ENCODE results near the gene ATP5MC2. TPM values are rescaled to one million over a fixed set of nuclear protein-coding genes. Genes with fewer than 3 reads are reported as not detected.

ATP5MC2 gene
- total RNA-seq, 1 donor from 2014 or later = 596 TPM

DNA sequence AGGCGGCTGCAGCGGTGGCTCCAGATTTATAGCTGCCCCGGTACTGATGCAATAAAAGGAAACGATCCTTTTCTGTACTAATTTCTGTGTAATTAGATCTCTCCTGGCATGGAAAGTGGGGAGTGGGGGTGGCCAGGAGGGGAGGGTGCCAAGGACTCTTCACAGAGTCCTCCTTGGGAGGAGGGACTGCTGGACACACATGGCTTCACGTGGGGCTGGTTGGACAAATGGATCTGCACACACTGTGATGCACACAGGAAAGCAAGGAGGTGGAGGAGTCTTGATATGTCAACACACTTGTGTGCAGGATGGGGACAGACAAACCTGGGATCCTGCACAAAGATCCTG, 23.8 kb upstream of the ATP5MC2 start:
- Mint-ChIP-seq H3K27me3 (ENCODE audit: low read depth) (peaks cover 98% of the 10 kb centered on the region), H3K27ac (ENCODE audit: unreplicated experiment) (no peak overlapping the region), H3K4me1 (peaks cover 18% of the 10 kb centered on the region), H3K4me3 (no peak overlapping the region), H3K9me3 (peaks cover 2% of the 10 kb centered on the region), H3K36me3 (ENCODE audit: low read depth) (no peaks in the 10 kb centered on the region)
- no peak for TF ChIP-seq CTCF (conservative IDR thresholded peaks at IDR 0.05)
- no peak for DNase-seq (ENCODE audit: low read depth, low spot score)

DNA sequence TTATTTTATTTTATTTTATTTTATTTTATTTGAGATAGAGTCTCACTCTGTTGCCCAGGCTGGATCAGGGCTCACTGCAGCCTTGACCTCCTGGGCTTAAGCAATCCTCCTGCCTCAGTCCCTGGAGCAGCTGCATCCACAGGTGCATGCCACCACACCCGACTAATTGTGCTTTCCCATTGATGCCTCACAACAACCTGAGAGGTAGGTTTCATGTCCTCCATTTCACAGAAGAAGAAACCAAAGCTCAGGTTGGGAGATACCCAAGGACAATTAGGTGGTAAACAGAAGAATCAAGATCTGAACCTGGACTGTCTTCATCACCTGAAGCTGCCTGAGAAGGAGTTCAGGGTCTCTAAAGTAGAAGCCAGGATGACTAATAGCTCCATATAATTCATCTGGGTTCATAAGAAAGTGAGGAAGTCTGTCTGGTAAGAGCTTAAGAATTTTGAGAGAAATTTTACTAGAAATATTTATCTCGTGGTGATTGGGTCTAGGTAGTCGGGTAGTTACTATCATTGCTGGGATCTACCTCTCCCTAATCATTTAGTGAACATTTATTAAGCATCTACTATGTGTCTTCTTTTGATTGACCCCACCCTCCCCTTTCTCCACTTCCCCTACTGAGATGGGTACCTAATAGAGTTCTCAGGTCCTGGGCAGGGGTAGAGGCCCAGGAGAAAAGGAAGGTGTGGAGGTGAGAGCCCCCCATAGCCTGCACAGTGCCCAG, 23.2 kb upstream of the ATP5MC2 start:
- no peak for TF ChIP-seq CTCF (conservative IDR thresholded peaks at IDR 0.05)

DNA sequence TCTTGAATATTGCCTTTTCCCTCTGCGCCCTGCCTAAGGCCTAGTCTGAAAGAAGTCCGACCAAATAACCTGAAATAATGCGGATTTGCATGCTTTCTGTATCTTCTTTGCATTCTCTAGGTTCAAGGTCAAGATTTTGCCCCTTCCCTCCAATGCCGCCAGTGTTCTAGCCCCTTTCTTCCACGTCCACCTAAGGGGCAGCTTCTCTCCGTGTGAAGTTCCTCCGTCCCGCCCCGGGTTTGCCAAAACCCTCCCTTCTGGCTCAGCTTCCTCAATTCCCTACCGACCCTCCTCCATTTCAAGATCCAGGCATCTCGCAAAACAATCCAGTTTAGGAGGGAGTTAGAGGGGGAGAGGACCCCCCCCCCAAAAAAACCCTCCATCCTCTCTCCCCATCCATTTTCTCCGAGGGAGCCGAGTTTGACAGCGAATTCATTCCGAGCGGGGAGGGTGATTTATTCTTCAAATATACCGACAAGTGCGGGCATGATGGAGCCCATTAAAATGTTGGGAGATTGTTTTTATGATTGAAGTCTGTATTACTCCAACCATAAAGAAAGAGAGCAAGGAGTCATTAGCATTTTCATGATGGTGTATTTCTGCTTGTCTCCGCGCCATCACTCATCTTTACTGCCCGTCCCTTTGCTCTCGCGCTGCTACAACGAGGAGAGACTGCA, 20.9 kb upstream of the ATP5MC2 start:
- peaks cover 89% of the 10 kb centered on the region for H3K27me3 Mint-ChIP-seq (ENCODE audit: low read depth)

More for the DNA sequence above, 23.2 kb upstream of the ATP5MC2 start:
- DNase-seq (ENCODE audit: low read depth, low spot score) = no peak
- H3K36me3 Mint-ChIP-seq (ENCODE audit: low read depth) = no peaks in the 10 kb centered on the region
- H3K4me3 Mint-ChIP-seq = no peak overlapping the region
- peaks cover 98% of the 10 kb centered on the region for H3K27me3 Mint-ChIP-seq (ENCODE audit: low read depth)
- H3K27ac Mint-ChIP-seq (ENCODE audit: unreplicated experiment) = no peak overlapping the region
- peaks cover 23% of the 10 kb centered on the region for H3K4me1 Mint-ChIP-seq
- peaks cover 2% of the 10 kb centered on the region for H3K9me3 Mint-ChIP-seq

DNA sequence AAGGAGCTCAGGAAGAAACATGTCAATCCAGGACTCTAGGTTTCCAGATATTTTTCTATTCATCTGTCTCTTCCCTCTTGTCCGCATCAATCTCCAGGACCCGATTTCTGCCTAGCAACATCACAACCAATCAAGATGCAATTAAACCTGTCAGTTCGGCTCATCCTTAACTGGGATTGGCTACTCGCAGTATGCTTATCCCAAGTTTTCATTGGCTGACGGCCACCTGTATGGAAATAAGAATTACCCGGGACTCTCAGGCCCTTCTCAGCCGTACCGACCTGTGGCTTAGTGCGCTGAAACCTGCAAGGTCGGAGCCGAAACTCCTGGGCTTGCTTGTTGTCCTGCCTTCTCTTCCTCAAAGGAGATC, 20.4 kb upstream of the ATP5MC2 start:
- no peak overlapping the region for H3K27ac Mint-ChIP-seq (ENCODE audit: unreplicated experiment)
- H3K4me3 Mint-ChIP-seq = peak overlapping the region; percentile 50
- H3K27me3 Mint-ChIP-seq (ENCODE audit: low read depth) = peaks cover 85% of the 10 kb centered on the region
- H3K9me3 Mint-ChIP-seq = peaks cover 2% of the 10 kb centered on the region
- no peak for TF ChIP-seq CTCF (conservative IDR thresholded peaks at IDR 0.05)
- DNase-seq (ENCODE audit: low read depth, low spot score) = peak; percentile 44
- no peaks in the 10 kb centered on the region for H3K36me3 Mint-ChIP-seq (ENCODE audit: low read depth)
- H3K4me1 Mint-ChIP-seq = peaks cover 23% of the 10 kb centered on the region

More for the DNA sequence above, 20.9 kb upstream of the ATP5MC2 start:
- peaks cover 23% of the 10 kb centered on the region for H3K4me1 Mint-ChIP-seq
- H3K9me3 Mint-ChIP-seq = peaks cover 2% of the 10 kb centered on the region
- H3K4me3 Mint-ChIP-seq = peak overlapping the region; percentile 50
- H3K36me3 Mint-ChIP-seq (ENCODE audit: low read depth) = no peaks in the 10 kb centered on the region
- TF ChIP-seq CTCF (conservative IDR thresholded peaks at IDR 0.05) = no peak
- no peak overlapping the region for H3K27ac Mint-ChIP-seq (ENCODE audit: unreplicated experiment)
- no peak for DNase-seq (ENCODE audit: low read depth, low spot score)

- peak overlapping the region; percentile 12 for H3K27ac Mint-ChIP-seq (ENCODE audit: unreplicated experiment)
- peaks cover 23% of the 10 kb centered on the region for H3K4me1 Mint-ChIP-seq
- peak; percentile 45 for TF ChIP-seq CTCF (conservative IDR thresholded peaks at IDR 0.05)
These were observed 19.6 kb upstream of the ATP5MC2 start for GRCh38 chr12:53695152-53696145.

More at GRCh38 chr12:53695152-53696145, 19.6 kb upstream of the ATP5MC2 start:
- peak; percentile 45 for DNase-seq (ENCODE audit: low read depth, low spot score)
- Mint-ChIP-seq H3K9me3 (peaks cover 2% of the 10 kb centered on the region), H3K36me3 (ENCODE audit: low read depth) (no peaks in the 10 kb centered on the region), H3K27me3 (ENCODE audit: low read depth) (peaks cover 79% of the 10 kb centered on the region), H3K4me3 (peak overlapping the region; percentile 74)

Data from neural crest cell (in vitro differentiated cells).